Measurements from ENCODE around the gene SLC19A1.
"Not testable (repeated sequence)": the region's sequence is repeated elsewhere in the genome, so short reads cannot be mapped to it uniquely, and the experiment has no call there.

The SLC19A1 gene

GRCh38 chr21:45504516-45505415 lies 37.5 kb downstream of the SLC19A1 start:
- H3K27me3 ChIP-seq (ENCODE audit: control insufficient read depth, insufficient read depth, low read length): no peaks in the 10 kb centered on the region
- H3K4me3 ChIP-seq (ENCODE audit: low read length): no peak overlapping the region
- H3K4me1 ChIP-seq (ENCODE audit: control insufficient read depth, insufficient read depth, low read length): peaks cover 4% of the 10 kb centered on the region
- H3K36me3 ChIP-seq (ENCODE audit: control insufficient read depth, insufficient read depth, low read length): no peaks in the 10 kb centered on the region
- H3K9ac ChIP-seq (ENCODE audit: low read length): no peak overlapping the region
- H3K9me3 ChIP-seq (ENCODE audit: control insufficient read depth, low read length): no peaks in the 10 kb centered on the region

GRCh38 chr21:45504021-45504515 lies 38.2 kb downstream of the SLC19A1 start:
- no peaks in the 10 kb centered on the region for H3K36me3 ChIP-seq (ENCODE audit: control insufficient read depth, insufficient read depth, low read length)
- no peaks in the 10 kb centered on the region for H3K27me3 ChIP-seq (ENCODE audit: control insufficient read depth, insufficient read depth, low read length)
- H3K4me3 ChIP-seq (ENCODE audit: low read length): no peak overlapping the region
- H3K9ac ChIP-seq (ENCODE audit: low read length): no peak overlapping the region
- peaks cover 4% of the 10 kb centered on the region for H3K4me1 ChIP-seq (ENCODE audit: control insufficient read depth, insufficient read depth, low read length)
- no peaks in the 10 kb centered on the region for H3K9me3 ChIP-seq (ENCODE audit: control insufficient read depth, low read length)

GRCh38 chr21:45503226-45503625 lies 39.0 kb downstream of the SLC19A1 start:
- not testable (repeated sequence) for H3K4me3 ChIP-seq (ENCODE audit: low read length); H3K4me1 ChIP-seq (ENCODE audit: control insufficient read depth, insufficient read depth, low read length); H3K36me3 ChIP-seq (ENCODE audit: control insufficient read depth, insufficient read depth, low read length); H3K27me3 ChIP-seq (ENCODE audit: control insufficient read depth, insufficient read depth, low read length); H3K9me3 ChIP-seq (ENCODE audit: control insufficient read depth, low read length); H3K9ac ChIP-seq (ENCODE audit: low read length)

- H3K36me3 ChIP-seq (ENCODE audit: control insufficient read depth, insufficient read depth, low read length): no peaks in the 10 kb centered on the region
- no peak overlapping the region for H3K9ac ChIP-seq (ENCODE audit: low read length)
- H3K27me3 ChIP-seq (ENCODE audit: control insufficient read depth, insufficient read depth, low read length): no peaks in the 10 kb centered on the region
- no peaks in the 10 kb centered on the region for H3K9me3 ChIP-seq (ENCODE audit: control insufficient read depth, low read length)
- H3K4me3 ChIP-seq (ENCODE audit: low read length): no peak overlapping the region
- peaks cover 3% of the 10 kb centered on the region for H3K4me1 ChIP-seq (ENCODE audit: control insufficient read depth, insufficient read depth, low read length)
Measured at GRCh38 chr21:45502600-45502999, 39.6 kb downstream of the SLC19A1 start.

GRCh38 chr21:45502006-45502345 lies 40.3 kb downstream of the SLC19A1 start:
- Histone ChIP-seq H3K9me3 (ENCODE audit: control insufficient read depth, low read length) (no peaks in the 10 kb centered on the region), H3K9ac (ENCODE audit: low read length) (no peak overlapping the region), H3K36me3 (ENCODE audit: control insufficient read depth, insufficient read depth, low read length) (no peaks in the 10 kb centered on the region), H3K27me3 (ENCODE audit: control insufficient read depth, insufficient read depth, low read length) (no peaks in the 10 kb centered on the region), H3K4me3 (ENCODE audit: low read length) (no peak overlapping the region), H3K4me1 (ENCODE audit: control insufficient read depth, insufficient read depth, low read length) (no peaks in the 10 kb centered on the region)

GRCh38 chr21:45501081-45502005 lies 40.9 kb downstream of the SLC19A1 start:
- not testable (repeated sequence) for H3K4me1 ChIP-seq (ENCODE audit: control insufficient read depth, insufficient read depth, low read length); H3K9me3 ChIP-seq (ENCODE audit: control insufficient read depth, low read length); H3K36me3 ChIP-seq (ENCODE audit: control insufficient read depth, insufficient read depth, low read length); H3K4me3 ChIP-seq (ENCODE audit: low read length); H3K27me3 ChIP-seq (ENCODE audit: control insufficient read depth, insufficient read depth, low read length); H3K9ac ChIP-seq (ENCODE audit: low read length)

GRCh38 chr21:45499970-45500577 lies 42.2 kb downstream of the SLC19A1 start:
- no peak overlapping the region for H3K9ac ChIP-seq (ENCODE audit: low read length)
- no peak overlapping the region for H3K4me3 ChIP-seq (ENCODE audit: low read length)
- H3K9me3 ChIP-seq (ENCODE audit: control insufficient read depth, low read length): no peaks in the 10 kb centered on the region
- H3K27me3 ChIP-seq (ENCODE audit: control insufficient read depth, insufficient read depth, low read length): no peaks in the 10 kb centered on the region
- H3K36me3 ChIP-seq (ENCODE audit: control insufficient read depth, insufficient read depth, low read length): no peaks in the 10 kb centered on the region
- H3K4me1 ChIP-seq (ENCODE audit: control insufficient read depth, insufficient read depth, low read length): no peaks in the 10 kb centered on the region

- H3K4me1 ChIP-seq (ENCODE audit: control insufficient read depth, insufficient read depth, low read length): no peaks in the 10 kb centered on the region
- H3K4me3 ChIP-seq (ENCODE audit: low read length): no peak overlapping the region
- no peak overlapping the region for H3K9ac ChIP-seq (ENCODE audit: low read length)
- H3K27me3 ChIP-seq (ENCODE audit: control insufficient read depth, insufficient read depth, low read length): no peaks in the 10 kb centered on the region
- H3K9me3 ChIP-seq (ENCODE audit: control insufficient read depth, low read length): no peaks in the 10 kb centered on the region
- no peaks in the 10 kb centered on the region for H3K36me3 ChIP-seq (ENCODE audit: control insufficient read depth, insufficient read depth, low read length)
Measured at GRCh38 chr21:45499201-45499750, 43.0 kb downstream of the SLC19A1 start.

- no peaks in the 10 kb centered on the region for H3K27me3 ChIP-seq (ENCODE audit: control insufficient read depth, insufficient read depth, low read length)
- H3K4me1 ChIP-seq (ENCODE audit: control insufficient read depth, insufficient read depth, low read length): no peaks in the 10 kb centered on the region
- no peaks in the 10 kb centered on the region for H3K9me3 ChIP-seq (ENCODE audit: control insufficient read depth, low read length)
- no peak overlapping the region for H3K9ac ChIP-seq (ENCODE audit: low read length)
- no peaks in the 10 kb centered on the region for H3K36me3 ChIP-seq (ENCODE audit: control insufficient read depth, insufficient read depth, low read length)
- no peak overlapping the region for H3K4me3 ChIP-seq (ENCODE audit: low read length)
Measured at GRCh38 chr21:45498646-45499000, 43.6 kb downstream of the SLC19A1 start.

GRCh38 chr21:45497846-45498645 lies 44.2 kb downstream of the SLC19A1 start:
- no peak overlapping the region for H3K4me3 ChIP-seq (ENCODE audit: low read length)
- H3K27me3 ChIP-seq (ENCODE audit: control insufficient read depth, insufficient read depth, low read length): no peaks in the 10 kb centered on the region
- no peaks in the 10 kb centered on the region for H3K36me3 ChIP-seq (ENCODE audit: control insufficient read depth, insufficient read depth, low read length)
- no peaks in the 10 kb centered on the region for H3K4me1 ChIP-seq (ENCODE audit: control insufficient read depth, insufficient read depth, low read length)
- H3K9me3 ChIP-seq (ENCODE audit: control insufficient read depth, low read length): no peaks in the 10 kb centered on the region
- H3K9ac ChIP-seq (ENCODE audit: low read length): no peak overlapping the region

Data from mucosa of stomach (tissue), 1 donor.